Tibial nerve (tissue), 4 donors: ENCODE results near the gene GRIN2A. TPM values are rescaled to one million over a fixed set of nuclear protein-coding genes. Genes with fewer than 3 reads are reported as not detected.

Experiments
- DNase-seq, 2 donors: peaks; one replicate each; pipeline ENCODE4 v3.0.0-alpha.2; 2019; ENCODE audit warnings: low spot score in 2 of 2
- H3K27ac ChIP-seq, 4 donors: fragments of 200-600 bp; sonication (generic) in 3 of 4; one replicate each; pipeline ENCODE4 v1.5.1; 2017 to 2019; ENCODE audit warnings: mild to moderate bottlenecking in 1 of 4
- H3K27me3 ChIP-seq, 2 donors: fragments of 200-600 bp; sonication (generic) in 1 of 2; one replicate each; pipeline versions ENCODE4 v1.5.1 to v1.6.0; 2017 to 2019
- H3K36me3 ChIP-seq, 3 donors: fragments of 200-600 bp; sonication (generic); one replicate each; pipeline ENCODE4 v1.5.1; 2018 to 2019
- H3K4me1 ChIP-seq, 4 donors: fragments of 200-600 bp; sonication (generic) in 3 of 4; one replicate each; pipeline ENCODE4 v1.5.1; 2017 to 2019
- H3K4me3 ChIP-seq, 4 donors: fragments of 200-600 bp; sonication (generic) in 3 of 4; one replicate each; pipeline ENCODE4 v1.5.1; 2017 to 2019; ENCODE audit warnings: mild to moderate bottlenecking in 1 of 4, moderate library complexity in 1 of 4
- H3K9me3 ChIP-seq, 4 donors: fragments of 200-600 bp; sonication (generic) in 3 of 4; one replicate each; pipeline ENCODE4 v1.5.1; 2017 to 2019
- CTCF ChIP-seq, 5 experiments: fragments of 200-600 bp in 3 of 5; fragments of 450-650 bp in 2 of 5; sonication (generic) in 3 of 5; IDR thresholded peaks; one replicate each; pipeline ENCODE4 v1.5.1; 2016 to 2019; ENCODE audit warnings: antibody characterized with exemption in 5 of 5, mild to moderate bottlenecking in 3 of 5, moderate library complexity in 2 of 5
- EP300 ChIP-seq, 2 donors: sonication (generic); formaldehyde crosslinking; IDR thresholded peaks; one replicate each; pipeline ENCODE4 v1.6.1; 2017; ENCODE audit warnings: antibody characterized with exemption in 2 of 2, mild to moderate bottlenecking in 1 of 2
- POLR2A ChIP-seq, 2 donors: fragments of 450-650 bp; IDR thresholded peaks; one replicate each; pipeline ENCODE4 v1.6.1; 2017; ENCODE audit warnings: antibody characterized with exemption in 2 of 2, mild to moderate bottlenecking in 2 of 2, moderate library complexity in 2 of 2
- WGBS, 2 donors: methylation state at CpG; one replicate each; pipeline ENCODE4 v1.1.5; 2018; 5-methylcytosine and 5-hydroxymethylcytosine counted together
- total RNA-seq, 4 donors: library from RNA; depleted of rRNA; stranded (reverse); fragments of >200 nt; gene quantifications; one replicate each; pipeline ENCODE4 v1.1.0, GENCODE V29; 2016

GRIN2A gene
- total RNA-seq, 4 donors from 2014 or later = under 0.01 to 0.44 (median 0.39) TPM; not detected in 1

DNA sequence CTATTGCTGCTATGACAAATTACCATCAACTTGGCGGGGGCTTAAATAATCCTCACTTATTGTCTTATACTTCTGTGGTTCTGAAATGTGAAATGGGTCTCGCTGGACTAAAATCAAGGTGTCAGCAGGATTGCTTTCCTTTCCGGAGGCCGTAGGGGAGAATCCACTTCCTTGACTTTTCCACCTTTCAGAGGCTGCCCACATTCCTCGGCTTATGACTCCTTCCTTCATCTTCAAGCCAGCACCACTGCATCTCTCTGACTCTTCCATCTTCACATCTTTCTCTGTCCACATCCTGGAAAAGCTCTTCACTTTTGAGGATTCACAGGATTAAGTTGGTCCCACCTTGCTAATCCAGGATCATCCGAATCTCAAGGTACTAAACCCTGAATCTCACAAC, 217.8 kb downstream of the GRIN2A start:
- 86 to 90% methylated on average over 6 of the region's 6 CpGs for WGBS, 2 donors
- no peak for DNase-seq
- no peak for TF ChIP-seq CTCF (IDR thresholded peaks at IDR 0.05)
- no peak for TF ChIP-seq EP300 (IDR thresholded peaks at IDR 0.05)
- TF ChIP-seq POLR2A (IDR thresholded peaks at IDR 0.05) = no peak
- no peaks in the 10 kb centered on the region for H3K4me1 ChIP-seq
- no peaks in the 10 kb centered on the region for H3K36me3 ChIP-seq
- H3K4me3 ChIP-seq = no peak overlapping the region
- H3K9me3 ChIP-seq = no peaks in the 10 kb centered on the region
- H3K27ac ChIP-seq = no peak overlapping the region
- H3K27me3 ChIP-seq = no peaks in the 10 kb centered on the region

- Histone ChIP-seq H3K36me3 (no peaks in the 10 kb centered on the region), H3K9me3 (no peaks in the 10 kb centered on the region), H3K27me3 (no peaks in the 10 kb centered on the region), H3K4me1 (no peaks in the 10 kb centered on the region), H3K4me3 (no peak overlapping the region), H3K27ac (no peak overlapping the region)
- DNase-seq = no peak
- 83 to 84% methylated on average over 5 of the region's 5 CpGs for WGBS, 2 donors
- no peak for TF ChIP-seq EP300 (IDR thresholded peaks at IDR 0.05)
- TF ChIP-seq CTCF (IDR thresholded peaks at IDR 0.05) = no peak
- no peak for TF ChIP-seq POLR2A (IDR thresholded peaks at IDR 0.05)
These were observed 224.8 kb downstream of the GRIN2A start for GRCh38 chr16:9957433-9957832.

- Histone ChIP-seq H3K4me3 (no peak overlapping the region), H3K27me3 (no peaks in the 10 kb centered on the region)
- TF ChIP-seq EP300 (IDR thresholded peaks at IDR 0.05) = no peak
- TF ChIP-seq CTCF (IDR thresholded peaks at IDR 0.05) = no peak
- TF ChIP-seq POLR2A (IDR thresholded peaks at IDR 0.05) = no peak
These were observed 225.2 kb downstream of the GRIN2A start for GRCh38 chr16:9957002-9957401.

GRCh38 chr16:9955677-9956076, 226.6 kb downstream of the GRIN2A start:
- Histone ChIP-seq H3K4me1 (no peaks in the 10 kb centered on the region), H3K4me3 (no peak overlapping the region), H3K36me3 (no peaks in the 10 kb centered on the region), H3K27me3 (no peaks in the 10 kb centered on the region), H3K9me3 (no peaks in the 10 kb centered on the region), H3K27ac (no peak overlapping the region)
- DNase-seq = no peak
- WGBS, 2 donors = 87 to 90% methylated on average over 6 of the region's 6 CpGs
- no peak for TF ChIP-seq CTCF (IDR thresholded peaks at IDR 0.05)
- TF ChIP-seq EP300 (IDR thresholded peaks at IDR 0.05) = no peak
- TF ChIP-seq POLR2A (IDR thresholded peaks at IDR 0.05) = no peak

More at GRCh38 chr16:9957002-9957401, 225.2 kb downstream of the GRIN2A start:
- DNase-seq = no peak
- H3K4me1 ChIP-seq = no peaks in the 10 kb centered on the region
- no peaks in the 10 kb centered on the region for H3K36me3 ChIP-seq
- H3K27ac ChIP-seq = no peak overlapping the region
- no peaks in the 10 kb centered on the region for H3K9me3 ChIP-seq

- H3K4me3 ChIP-seq = no peak overlapping the region
- no peak for DNase-seq
- no peaks in the 10 kb centered on the region for H3K9me3 ChIP-seq
- WGBS, 2 donors = 37 to 40% methylated on average over 7 of the region's 7 CpGs
- no peaks in the 10 kb centered on the region for H3K27me3 ChIP-seq
- H3K36me3 ChIP-seq = no peaks in the 10 kb centered on the region
- H3K4me1 ChIP-seq = no peaks in the 10 kb centered on the region
- no peak for TF ChIP-seq POLR2A (IDR thresholded peaks at IDR 0.05)
- no peak for TF ChIP-seq CTCF (IDR thresholded peaks at IDR 0.05)
- no peak for TF ChIP-seq EP300 (IDR thresholded peaks at IDR 0.05)
- H3K27ac ChIP-seq = no peak overlapping the region
These were observed 228.2 kb downstream of the GRIN2A start for GRCh38 chr16:9953908-9954570.
